K562 (cell line): ENCODE measurements around the gene KLHL14. TPM values are rescaled to one million over a fixed set of nuclear protein-coding genes. Genes with fewer than 3 reads are reported as not detected.
A peak's percentile ranks its signal among the peaks of the same experiment; 100 is the strongest.

Experiments used
- ATAC-seq: fragments of 200-7000 bp; cut with Tn5 transposase; 3 replicates; pipeline ENCODE4 v1.9.1; 2020; ENCODE audit warnings: moderate library complexity
- BruUV-seq: library from RNA; stranded (reverse); fragments of 400-500 nt; replicated peaks from 2 replicates; lab custom pipeline; 2021; lab: Mats Ljungman, UMichigan
- CTCF ChIA-PET: fragments of 300-600 bp; formaldehyde crosslinking; extraction: SDS; loops from one replicate; lab custom pipeline; 2021; ENCODE audit warnings: low intra/inter-chr PET ratio; lab: Yijun Ruan, JAX
- POLR2A ChIA-PET: fragments of 300-600, 350-650 bp; sonication (Branson Sonifier 250); formaldehyde crosslinking; extraction: SDS; loops from one replicate; lab custom pipeline; 2021; ENCODE audit warnings: antibody characterized with exemption, inconsistent platforms; lab: Yijun Ruan, JAX
- DNase-seq, 4 experiments: peaks; one replicate each; pipeline versions ENCODE4 v3.0.0 to v3.0.0-alpha.2; 2011 to 2018; ENCODE audit warnings: low spot score in 3 of 4, mixed read lengths in 3 of 4; ENCODE audit errors: extremely low read depth in 1 of 4
- FAIRE-seq: peaks from 2 replicates; lab custom pipeline; 2011; peaks lifted over from hg19 to GRCh38; lab: Jason Lieb, UNC
- H2AFZ ChIP-seq: 2 replicates; pipeline ENCODE4 v1.6.0; 2011; ENCODE audit warnings: low read depth, low read length, control low read depth, inconsistent platforms
- H3K27ac ChIP-seq: fragments of 200-600 bp; 3 replicates; pipeline ENCODE4 v1.8.0; 2011; ENCODE audit warnings: low read depth, mild to moderate bottlenecking, control low read depth, inconsistent platforms, low read length, moderate library complexity, mixed read lengths; ENCODE audit errors: extremely low read depth
- H3K27me3 ChIP-seq, 2 experiments: fragments of 300-600 bp in 1 of 2; 2 replicates in 1 of 2; 3 replicates in 1 of 2; pipeline versions ENCODE4 v1.6.0 to v1.8.0; 2011; ENCODE audit warnings: inconsistent platforms in 2 of 2, low read length in 2 of 2, mild to moderate bottlenecking in 1 of 2, mixed read lengths in 1 of 2, moderate library complexity in 1 of 2; ENCODE audit not compliant: control insufficient read depth in 2 of 2, insufficient read depth in 2 of 2
- H3K36me3 ChIP-seq: fragments of 300-600 bp; 3 replicates; pipeline ENCODE4 v1.8.0; 2011; ENCODE audit warnings: mild to moderate bottlenecking, low read length, inconsistent platforms; ENCODE audit not compliant: control insufficient read depth, insufficient read depth
- H3K4me1 ChIP-seq, 2 experiments: fragments of 200-600 bp in 1 of 2; replicated peaks in 1 of 2; 2 replicates in 1 of 2; 3 replicates in 1 of 2; pipeline versions ENCODE4 v1.5.1 to v1.8.0; 2011; ENCODE audit warnings: inconsistent platforms in 2 of 2, low read length in 2 of 2, mild to moderate bottlenecking in 1 of 2, mixed read lengths in 1 of 2, moderate library complexity in 1 of 2; ENCODE audit not compliant: control insufficient read depth in 2 of 2, insufficient read depth in 2 of 2
- H3K4me2 ChIP-seq: 2 replicates; pipeline ENCODE4 v1.6.1; 2011; ENCODE audit warnings: low read length, control low read depth, inconsistent platforms, mixed read lengths; ENCODE audit not compliant: insufficient read depth
- H3K4me3 ChIP-seq: fragments of 200-600 bp; sonication (generic), shearing (Covaris generic); 2 replicates; pipeline ENCODE4 v1.5.1; 2016; ENCODE audit warnings: control low read depth, inconsistent platforms
- H3K79me2 ChIP-seq: fragments of 200-600 bp; 3 replicates; pipeline ENCODE4 v1.8.0; 2011; ENCODE audit warnings: low read length, inconsistent platforms; ENCODE audit not compliant: control insufficient read depth, insufficient read depth
- H3K9ac ChIP-seq, 2 experiments: 2 replicates each; pipeline versions ENCODE4 v1.6.0 to v1.6.1; 2011; ENCODE audit warnings: low read depth in 2 of 2, low read length in 2 of 2, control low read depth in 1 of 2, inconsistent platforms in 1 of 2, mild to moderate bottlenecking in 1 of 2, mixed read lengths in 1 of 2; ENCODE audit not compliant: insufficient read depth in 1 of 2
- H3K9me1 ChIP-seq: one replicate; pipeline ENCODE4 v1.6.0; 2011; ENCODE audit warnings: inconsistent platforms, mild to moderate bottlenecking, low read length, moderate library complexity; ENCODE audit not compliant: control insufficient read depth, insufficient read depth
- H3K9me3 ChIP-seq: replicated peaks from 2 replicates; pipeline ENCODE4 v1.5.1; 2011; ENCODE audit warnings: low read depth, low read length, inconsistent platforms; ENCODE audit not compliant: control insufficient read depth, insufficient read depth
- H4K20me1 ChIP-seq: replicated peaks from 2 replicates; pipeline ENCODE4 v1.6.1; 2011; ENCODE audit warnings: low read length, inconsistent platforms, mixed read lengths; ENCODE audit not compliant: control insufficient read depth, insufficient read depth
- ELF2 ChIP-seq: fragments of 250-450 bp; sonication (Bioruptor Pico); IDR thresholded peaks from 2 replicates; pipeline ENCODE4 v1.5.0; 2021; ENCODE audit warnings: mild to moderate bottlenecking
- WGBS: fragments of 100-300 bp; shearing (Covaris generic); methylation state at CpG from one replicate; pipeline ENCODE4 v1.1.6; 2016; ENCODE audit warnings: low coverage, mixed read lengths; ENCODE audit not compliant: insufficient coverage; ENCODE audit errors: missing lambda C conversion rate; 5-methylcytosine and 5-hydroxymethylcytosine counted together
- in situ Hi-C: fragments of 300-500 bp; cut with MboI; formaldehyde crosslinking; loops from 4 replicates; pipeline ENCODE4 v1.15.0; 2018; ENCODE audit warnings: inconsistent platforms, mixed read lengths
- intact Hi-C: fragments of 100-400 bp; cut with micrococcal nuclease; formaldehyde crosslinking; loops from 2 replicates; pipeline ENCODE4 v1.14.2; 2022
- polyA plus RNA-seq, 8 experiments: library from polyadenylated mRNA; depleted of rRNA in 4 of 8; stranded (reverse) in 5 of 8; unstranded in 3 of 8; fragments of >200 nt; fragmentation: Nextera tagmentation in 2 of 8; fragmentation: Illumina TruSeq in 1 of 8; extraction: Ambion mirVana in 2 of 8; extraction: Trizol in 1 of 8; gene quantifications; 2 replicates each; pipeline versions ENCODE4 v1.2.1 to v1.2.3, GENCODE V29; 2011 to 2014; ENCODE audit warnings: inconsistent platforms in 1 of 8, missing spikeins in 1 of 8
- total RNA-seq, 7 experiments: library from RNA; depleted of rRNA in 6 of 7; stranded (reverse); fragments of >200 nt in 6 of 7; fragmentation: Illumina TruSeq in 2 of 7; extraction: Trizol in 2 of 7; gene quantifications; 2 replicates each; pipeline versions ENCODE4 v1.2.1 to v1.2.3, GENCODE V29; 2011 to 2021; ENCODE audit warnings: low replicate concordance in 1 of 7
- TF ChIP-seq, protein P1 (sequence below), 2 experiments: fragments of 450-650 bp in 1 of 2; sonication (generic) in 1 of 2; formaldehyde crosslinking in 1 of 2; IDR thresholded peaks; 2 replicates each; pipeline versions ENCODE4 v1.7.1 to v1.9.0; 2016 to 2022; ENCODE audit warnings: inconsistent platforms in 1 of 2, mild to moderate bottlenecking in 1 of 2, missing genetic modification reagents in 1 of 2

KLHL14 gene
- total and polyA plus RNA-seq, 9 of the 15 experiments (the other 6 are each of a cell fraction or from before 2014, with no cell fraction given) = not detected

- TF ChIP-seq, protein P1, sequence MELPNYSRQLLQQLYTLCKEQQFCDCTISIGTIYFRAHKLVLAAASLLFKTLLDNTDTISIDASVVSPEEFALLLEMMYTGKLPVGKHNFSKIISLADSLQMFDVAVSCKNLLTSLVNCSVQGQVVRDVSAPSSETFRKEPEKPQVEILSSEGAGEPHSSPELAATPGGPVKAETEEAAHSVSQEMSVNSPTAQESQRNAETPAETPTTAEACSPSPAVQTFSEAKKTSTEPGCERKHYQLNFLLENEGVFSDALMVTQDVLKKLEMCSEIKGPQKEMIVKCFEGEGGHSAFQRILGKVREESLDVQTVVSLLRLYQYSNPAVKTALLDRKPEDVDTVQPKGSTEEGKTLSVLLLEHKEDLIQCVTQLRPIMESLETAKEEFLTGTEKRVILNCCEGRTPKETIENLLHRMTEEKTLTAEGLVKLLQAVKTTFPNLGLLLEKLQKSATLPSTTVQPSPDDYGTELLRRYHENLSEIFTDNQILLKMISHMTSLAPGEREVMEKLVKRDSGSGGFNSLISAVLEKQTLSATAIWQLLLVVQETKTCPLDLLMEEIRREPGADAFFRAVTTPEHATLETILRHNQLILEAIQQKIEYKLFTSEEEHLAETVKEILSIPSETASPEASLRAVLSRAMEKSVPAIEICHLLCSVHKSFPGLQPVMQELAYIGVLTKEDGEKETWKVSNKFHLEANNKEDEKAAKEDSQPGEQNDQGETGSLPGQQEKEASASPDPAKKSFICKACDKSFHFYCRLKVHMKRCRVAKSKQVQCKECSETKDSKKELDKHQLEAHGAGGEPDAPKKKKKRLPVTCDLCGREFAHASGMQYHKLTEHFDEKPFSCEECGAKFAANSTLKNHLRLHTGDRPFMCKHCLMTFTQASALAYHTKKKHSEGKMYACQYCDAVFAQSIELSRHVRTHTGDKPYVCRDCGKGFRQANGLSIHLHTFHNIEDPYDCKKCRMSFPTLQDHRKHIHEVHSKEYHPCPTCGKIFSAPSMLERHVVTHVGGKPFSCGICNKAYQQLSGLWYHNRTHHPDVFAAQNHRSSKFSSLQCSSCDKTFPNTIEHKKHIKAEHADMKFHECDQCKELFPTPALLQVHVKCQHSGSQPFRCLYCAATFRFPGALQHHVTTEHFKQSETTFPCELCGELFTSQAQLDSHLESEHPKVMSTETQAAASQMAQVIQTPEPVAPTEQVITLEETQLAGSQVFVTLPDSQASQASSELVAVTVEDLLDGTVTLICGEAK (IDR thresholded peaks at IDR 0.05) = 0 out of 2 replicates have a peak, but pooled peaks have one; percentile 34
- TF ChIP-seq, protein P1 (CRISPR knock-in tag; IDR thresholded peaks at IDR 0.05) = no peak
- TF ChIP-seq ELF2 = no peak
- no TSS peak for BruUV-seq
- no peak for DNase-seq
- ChIA-PET CTCF (no interaction called here), POLR2A (no interaction called here)
- no peak for FAIRE-seq
- H3K36me3 ChIP-seq = no peaks in the 10 kb centered on the region
- no peak overlapping the region for H2AFZ ChIP-seq
- no peak overlapping the region for H3K27ac ChIP-seq
- no peaks in the 10 kb centered on the region; the same call in 1 of the 2 replicates for H3K9me3 ChIP-seq
- H3K4me2 ChIP-seq = no peak overlapping the region
- ATAC-seq = no peak
- intact Hi-C loops (no loop called here), in situ Hi-C loops (no loop called here)
- 0% methylated on average over 1 of the region's 1 CpG for WGBS
- no peaks in the 10 kb centered on the region for H3K79me2 ChIP-seq
- H3K9me1 ChIP-seq = no peaks in the 10 kb centered on the region
- H3K27me3 ChIP-seq = no peaks in the 10 kb centered on the region
- H3K9ac ChIP-seq = no peak overlapping the region
- H3K4me3 ChIP-seq = no peak overlapping the region
- H4K20me1 ChIP-seq = no peaks in the 10 kb centered on the region
- H3K4me1 ChIP-seq = no peaks in the 10 kb centered on the region
Observed at GRCh38 chr18:32712860-32713259, 60.0 kb downstream of the KLHL14 start.
